Measurements from ENCODE around the gene KRT7.

DNA sequence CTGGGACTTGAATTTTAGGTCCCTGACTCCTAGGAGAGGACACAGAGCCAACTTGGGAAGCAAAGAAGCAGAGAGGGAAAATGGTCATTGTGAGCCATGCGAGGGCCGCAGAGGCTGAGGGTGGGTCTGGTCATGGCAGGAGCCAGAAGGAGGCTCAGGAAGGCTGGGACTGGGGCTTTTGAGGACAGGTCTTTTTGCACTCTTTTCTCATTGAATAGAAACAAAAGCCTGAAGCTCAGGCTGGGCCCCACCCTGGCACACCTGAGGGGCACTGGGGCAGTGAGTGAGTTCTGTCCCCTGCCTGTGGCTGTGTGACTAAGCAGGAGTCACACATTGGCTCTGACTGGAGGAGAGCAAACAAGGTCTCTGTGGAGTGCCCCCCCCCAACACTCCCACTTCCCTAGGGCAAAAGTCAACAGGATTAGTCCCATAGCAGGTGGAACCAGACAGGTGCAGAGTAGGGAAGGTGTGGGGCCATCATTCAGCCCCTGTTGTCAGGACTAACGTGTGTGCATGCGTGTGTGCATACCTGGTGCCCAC, 2.8 kb downstream of the KRT7 start:
- TF ChIP-seq, protein P1, sequence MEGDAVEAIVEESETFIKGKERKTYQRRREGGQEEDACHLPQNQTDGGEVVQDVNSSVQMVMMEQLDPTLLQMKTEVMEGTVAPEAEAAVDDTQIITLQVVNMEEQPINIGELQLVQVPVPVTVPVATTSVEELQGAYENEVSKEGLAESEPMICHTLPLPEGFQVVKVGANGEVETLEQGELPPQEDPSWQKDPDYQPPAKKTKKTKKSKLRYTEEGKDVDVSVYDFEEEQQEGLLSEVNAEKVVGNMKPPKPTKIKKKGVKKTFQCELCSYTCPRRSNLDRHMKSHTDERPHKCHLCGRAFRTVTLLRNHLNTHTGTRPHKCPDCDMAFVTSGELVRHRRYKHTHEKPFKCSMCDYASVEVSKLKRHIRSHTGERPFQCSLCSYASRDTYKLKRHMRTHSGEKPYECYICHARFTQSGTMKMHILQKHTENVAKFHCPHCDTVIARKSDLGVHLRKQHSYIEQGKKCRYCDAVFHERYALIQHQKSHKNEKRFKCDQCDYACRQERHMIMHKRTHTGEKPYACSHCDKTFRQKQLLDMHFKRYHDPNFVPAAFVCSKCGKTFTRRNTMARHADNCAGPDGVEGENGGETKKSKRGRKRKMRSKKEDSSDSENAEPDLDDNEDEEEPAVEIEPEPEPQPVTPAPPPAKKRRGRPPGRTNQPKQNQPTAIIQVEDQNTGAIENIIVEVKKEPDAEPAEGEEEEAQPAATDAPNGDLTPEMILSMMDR (IDR thresholded peaks at IDR 0.05; ENCODE audit: low read depth, low read length): no peak
- no peak for TF ChIP-seq EZH2phosphoT487 (IDR thresholded peaks at IDR 0.05; ENCODE audit: low read depth)

Measured in OCI-LY3 (cell line).